ENCODE results near the gene PPIG. TPM values are rescaled to one million over a fixed set of nuclear protein-coding genes. Genes with fewer than 3 reads are reported as not detected.

The PPIG gene
- total RNA-seq, 2 experiments from 2014 or later: 83.4 to 87.8 TPM

- TF ChIP-seq CTCF (IDR thresholded peaks at IDR 0.05): no peak
- H3K36me3 ChIP-seq (ENCODE audit: insufficient read depth, low read length): peaks cover 56% of the 10 kb centered on the region
- H3K9me3 ChIP-seq (ENCODE audit: control insufficient read depth in 1 of 2, insufficient read depth in 1 of 2, low read length in 2 of 2): no peaks in the 10 kb centered on the region
- H3K4me3 ChIP-seq (ENCODE audit: low read length): no peak overlapping the region
- Mint-ChIP-seq H3K4me1 (ENCODE audit: low read depth) (no peaks in the 10 kb centered on the region), H3K27ac (no peak overlapping the region), H3K27me3 (no peaks in the 10 kb centered on the region), H3K9me3 (no peaks in the 10 kb centered on the region), H3K4me3 (no peak overlapping the region), H3K36me3 (ENCODE audit: low read depth) (peaks cover 82% of the 10 kb centered on the region)
- CTCF ChIA-PET: no interaction called here
- ATAC-seq (ENCODE audit: poor library complexity) (no peak), DNase-seq (no peak)
- no peak overlapping the region for H3K27ac ChIP-seq (ENCODE audit: low read depth in 1 of 2, low read length in 2 of 2)
- no peaks in the 10 kb centered on the region for H3K4me1 ChIP-seq (ENCODE audit: insufficient read depth, low read length)
- H3K27me3 ChIP-seq (ENCODE audit: control insufficient read depth in 1 of 2, insufficient read depth in 2 of 2, low read length in 2 of 2): no peaks in the 10 kb centered on the region
- POLR2A ChIA-PET: no interaction called here
- intact Hi-C loops (cut with DNase I, micrococcal nuclease): no loop called here
Measured at GRCh38 chr2:169625781-169626180, 41.6 kb downstream of the PPIG start.

- peaks cover 31% of the 10 kb centered on the region for H3K36me3 Mint-ChIP-seq (ENCODE audit: low read depth)
- H3K4me3 ChIP-seq (ENCODE audit: low read length): no peak overlapping the region
- H3K4me1 ChIP-seq (ENCODE audit: insufficient read depth, low read length): no peaks in the 10 kb centered on the region
- no peak overlapping the region for H3K27ac Mint-ChIP-seq
- no peak overlapping the region for H3K27ac ChIP-seq (ENCODE audit: low read depth in 1 of 2, low read length in 2 of 2)
- POLR2A ChIA-PET: no interaction called here
- CTCF ChIA-PET: no interaction called here
- no peaks in the 10 kb centered on the region for H3K4me1 Mint-ChIP-seq (ENCODE audit: low read depth)
- no peaks in the 10 kb centered on the region for H3K9me3 Mint-ChIP-seq
- H3K4me3 Mint-ChIP-seq: no peak overlapping the region
- no peaks in the 10 kb centered on the region for H3K27me3 ChIP-seq (ENCODE audit: control insufficient read depth in 1 of 2, insufficient read depth in 2 of 2, low read length in 2 of 2)
- no peak for TF ChIP-seq CTCF (IDR thresholded peaks at IDR 0.05)
- DNase-seq (no peak), ATAC-seq (ENCODE audit: poor library complexity) (no peak)
- intact Hi-C loops (cut with DNase I, micrococcal nuclease): no loop called here
- H3K27me3 Mint-ChIP-seq: no peaks in the 10 kb centered on the region
- peaks cover 69% of the 10 kb centered on the region for H3K36me3 ChIP-seq (ENCODE audit: insufficient read depth, low read length)
- no peaks in the 10 kb centered on the region for H3K9me3 ChIP-seq (ENCODE audit: control insufficient read depth in 1 of 2, insufficient read depth in 1 of 2, low read length in 2 of 2)
Measured at GRCh38 chr2:169636440-169637097, 52.4 kb downstream of the PPIG start.

- no peaks in the 10 kb centered on the region for H3K27me3 Mint-ChIP-seq
- H3K4me1 ChIP-seq (ENCODE audit: insufficient read depth, low read length): no peaks in the 10 kb centered on the region
- H3K4me1 Mint-ChIP-seq (ENCODE audit: low read depth): no peaks in the 10 kb centered on the region
- H3K36me3 Mint-ChIP-seq (ENCODE audit: low read depth): peaks cover 24% of the 10 kb centered on the region
- H3K36me3 ChIP-seq (ENCODE audit: insufficient read depth, low read length): peaks cover 62% of the 10 kb centered on the region
- intact Hi-C loops (cut with DNase I, micrococcal nuclease): no loop called here
- ATAC-seq (ENCODE audit: poor library complexity): no peak
- H3K27ac ChIP-seq (ENCODE audit: low read depth in 1 of 2, low read length in 2 of 2): no peak overlapping the region
- no peaks in the 10 kb centered on the region for H3K9me3 ChIP-seq (ENCODE audit: control insufficient read depth in 1 of 2, insufficient read depth in 1 of 2, low read length in 2 of 2)
- POLR2A ChIA-PET: no interaction called here
- CTCF ChIA-PET: no interaction called here
- DNase-seq: no peak
- H3K27me3 ChIP-seq (ENCODE audit: control insufficient read depth in 1 of 2, insufficient read depth in 2 of 2, low read length in 2 of 2): no peaks in the 10 kb centered on the region
- no peak overlapping the region for H3K4me3 Mint-ChIP-seq
- H3K27ac Mint-ChIP-seq: no peak overlapping the region
- H3K9me3 Mint-ChIP-seq: no peaks in the 10 kb centered on the region
- H3K4me3 ChIP-seq (ENCODE audit: low read length): no peak overlapping the region
- no peak for TF ChIP-seq CTCF (IDR thresholded peaks at IDR 0.05)
Measured at GRCh38 chr2:169637620-169638019, 53.5 kb downstream of the PPIG start.

All from CD4-positive, alpha-beta T cell (primary cell).